ENCODE data around the gene RHOB.

The RHOB gene

DNA sequence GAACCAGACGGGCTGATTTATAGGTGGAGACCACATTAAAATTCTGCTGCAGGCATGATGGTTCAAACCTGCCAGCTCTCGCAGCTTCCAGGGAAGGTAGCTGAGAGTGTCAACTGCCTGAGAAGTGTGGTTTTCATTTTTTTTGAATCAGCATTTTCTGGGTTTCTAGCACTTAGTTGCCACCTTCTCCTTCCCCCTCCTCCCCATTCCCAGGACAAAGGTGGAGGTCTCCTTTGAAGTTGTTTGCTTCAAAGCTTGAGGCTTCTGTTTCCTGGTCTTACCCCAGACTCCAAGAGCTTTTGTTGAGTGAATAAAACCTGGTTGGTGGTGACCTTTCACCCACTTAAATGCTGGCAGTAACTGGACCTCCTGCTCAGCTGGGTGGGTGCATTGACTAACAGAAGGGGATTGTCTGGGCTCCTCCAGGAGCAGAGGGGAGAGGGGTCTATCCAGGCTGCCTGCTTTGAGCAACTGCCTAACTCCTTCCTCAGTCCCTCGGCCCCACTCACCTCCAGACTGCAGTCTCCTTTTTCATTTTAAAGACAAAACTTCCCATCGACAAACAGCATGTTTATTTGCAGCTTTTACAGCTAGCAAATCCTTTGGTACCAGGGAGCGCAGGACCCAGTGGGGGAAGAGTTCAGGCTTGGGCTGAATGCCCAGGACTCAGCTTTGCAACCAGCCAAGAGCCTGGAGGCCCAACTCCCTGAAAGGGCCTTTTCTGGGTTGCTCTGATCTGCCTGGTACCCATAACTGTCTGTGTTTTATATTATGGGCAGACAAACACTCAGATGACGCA, 3.5 kb downstream of the RHOB start:
- peaks cover 13 to 15% of the 10 kb centered on the region in 2 experiments for H3K36me3 ChIP-seq (ENCODE audit: control insufficient read depth in 1 of 2, insufficient read depth in 2 of 2, low read length in 2 of 2)
- no peak overlapping the region for H3K23ac ChIP-seq (ENCODE audit: low read length)
- H2BK120ac ChIP-seq (ENCODE audit: insufficient read depth, low read length, poor library complexity): peak overlapping the region; percentile 46
- H4K12ac ChIP-seq (ENCODE audit: low read depth, low read length): no peak overlapping the region
- H2BK5ac ChIP-seq (ENCODE audit: low read depth, low read length, poor library complexity): peak overlapping the region; percentile 51
- peaks cover 34% of the 10 kb centered on the region for H3K79me1 ChIP-seq (ENCODE audit: low read length)
- peak overlapping the region; percentile 72 for H2BK12ac ChIP-seq (ENCODE audit: low read length)
- no CpG with 5 or more reads among the region's 6 CpGs for WGBS (ENCODE audit: extremely low coverage, insufficient coverage, insufficient read length)
- peak overlapping the region; percentile 17 for H3K4ac ChIP-seq (ENCODE audit: low read depth, low read length)
- peak overlapping the region; percentile 44 for H2AK5ac ChIP-seq (ENCODE audit: low read length)
- peak; percentile 67 to 83 for DNase-seq
- H3K18ac ChIP-seq (ENCODE audit: low read length): no peak overlapping the region
- peaks cover 23% of the 10 kb centered on the region for H3K79me2 ChIP-seq (ENCODE audit: control insufficient read depth, insufficient read depth, low read length, poor library complexity)
- H3K4me3 ChIP-seq (ENCODE audit: low read depth, low read length): no peak overlapping the region
- peak overlapping the region; percentile 75 for H3K4me2 ChIP-seq (ENCODE audit: low read length)
- H3K27me3 ChIP-seq (ENCODE audit: insufficient read depth, low read length): no peaks in the 10 kb centered on the region
- H2AFZ ChIP-seq (ENCODE audit: insufficient read depth, low read length, poor library complexity): no peak overlapping the region
- H3K9ac ChIP-seq (ENCODE audit: low read length): no peak overlapping the region
- peak overlapping the region; percentile 84 for H3K27ac ChIP-seq (ENCODE audit: low read depth, low read length)
- H3K14ac ChIP-seq (ENCODE audit: low read length): peak overlapping the region; percentile 63
- peak overlapping the region; percentile 48 for H4K91ac ChIP-seq (ENCODE audit: low read depth, low read length)
- H4K8ac ChIP-seq (ENCODE audit: low read depth, low read length): peak overlapping the region; percentile 64
- H3K4me1 ChIP-seq (ENCODE audit: control insufficient read depth in 1 of 2, insufficient read depth in 2 of 2, low read length in 2 of 2): peaks cover 10 to 18% of the 10 kb centered on the region in 2 experiments
- peaks cover 6% of the 10 kb centered on the region for H3K9me3 ChIP-seq (ENCODE audit: insufficient read depth, low read depth, low read length)

DNA sequence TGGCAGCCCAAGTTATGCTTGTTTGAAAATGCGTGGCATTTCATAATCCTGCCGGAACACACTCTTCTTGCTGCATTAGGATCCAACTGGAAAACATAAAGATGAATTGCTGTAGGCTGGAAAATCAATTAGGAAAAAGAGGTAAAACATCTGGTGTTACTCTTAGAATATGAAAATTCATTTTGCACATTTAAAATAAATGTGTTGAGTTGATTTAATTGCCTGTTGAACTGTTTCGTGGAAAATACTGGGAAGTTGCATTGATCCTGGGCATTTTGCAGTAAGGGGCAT, 4.1 kb downstream of the RHOB start:
- Histone ChIP-seq H3K9me3 (ENCODE audit: insufficient read depth, low read depth, low read length) (peaks cover 6% of the 10 kb centered on the region), H3K23ac (ENCODE audit: low read length) (no peak overlapping the region), H4K91ac (ENCODE audit: low read depth, low read length) (peak overlapping the region; percentile 48), H2BK12ac (ENCODE audit: low read length) (peak overlapping the region; percentile 72), H3K27ac (ENCODE audit: low read depth, low read length) (peak overlapping the region; percentile 84), H2BK120ac (ENCODE audit: insufficient read depth, low read length, poor library complexity) (peak overlapping the region; percentile 46), H3K14ac (ENCODE audit: low read length) (no peak overlapping the region), H3K4me3 (ENCODE audit: low read depth, low read length) (no peak overlapping the region), H3K18ac (ENCODE audit: low read length) (no peak overlapping the region), H3K4me1 (ENCODE audit: control insufficient read depth in 1 of 2, insufficient read depth in 2 of 2, low read length in 2 of 2) (peaks cover 8 to 16% of the 10 kb centered on the region in 2 experiments), H3K27me3 (ENCODE audit: insufficient read depth, low read length) (no peaks in the 10 kb centered on the region), H3K36me3 (ENCODE audit: control insufficient read depth in 1 of 2, insufficient read depth in 2 of 2, low read length in 2 of 2) (peaks cover 13 to 15% of the 10 kb centered on the region in 2 experiments), H4K12ac (ENCODE audit: low read depth, low read length) (no peak overlapping the region), H3K4ac (ENCODE audit: low read depth, low read length) (no peak overlapping the region), H3K9ac (ENCODE audit: low read length) (no peak overlapping the region), H3K79me2 (ENCODE audit: control insufficient read depth, insufficient read depth, low read length, poor library complexity) (peaks cover 22% of the 10 kb centered on the region), H3K4me2 (ENCODE audit: low read length) (peak overlapping the region; percentile 75), H3K79me1 (ENCODE audit: low read length) (peaks cover 34% of the 10 kb centered on the region), H2AFZ (ENCODE audit: insufficient read depth, low read length, poor library complexity) (no peak overlapping the region), H4K8ac (ENCODE audit: low read depth, low read length) (peak overlapping the region; percentile 64), H2AK5ac (ENCODE audit: low read length) (no peak overlapping the region), H2BK5ac (ENCODE audit: low read depth, low read length, poor library complexity) (peak overlapping the region; percentile 51)
- DNase-seq: no peak
- no CpG with 5 or more reads among the region's 3 CpGs for WGBS (ENCODE audit: extremely low coverage, insufficient coverage, insufficient read length)

DNA sequence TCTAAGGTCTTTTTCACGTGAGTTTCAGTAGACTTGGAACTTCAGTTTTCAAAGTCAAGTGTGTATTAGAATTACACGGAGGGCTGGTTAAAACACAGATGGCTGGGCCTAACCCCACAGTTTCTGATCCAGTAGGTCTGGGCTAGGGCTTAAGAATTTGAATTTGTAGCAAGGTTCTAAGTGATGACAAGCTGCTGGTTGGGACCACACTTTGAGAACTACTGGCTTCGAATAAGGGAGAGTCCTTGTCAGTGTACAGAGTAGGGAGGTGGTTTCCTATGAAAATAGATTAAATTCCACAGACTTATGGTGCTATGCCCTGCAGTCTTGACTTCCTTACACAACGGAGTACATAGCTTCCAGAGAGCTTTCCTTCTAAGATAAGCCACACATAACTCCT, 4.5 kb downstream of the RHOB start:
- Histone ChIP-seq H2BK12ac (ENCODE audit: low read length) (no peak overlapping the region), H3K4ac (ENCODE audit: low read depth, low read length) (no peak overlapping the region), H2BK120ac (ENCODE audit: insufficient read depth, low read length, poor library complexity) (no peak overlapping the region), H3K18ac (ENCODE audit: low read length) (no peak overlapping the region), H4K91ac (ENCODE audit: low read depth, low read length) (peak overlapping the region; percentile 32), H3K4me1 (ENCODE audit: control insufficient read depth in 1 of 2, insufficient read depth in 2 of 2, low read length in 2 of 2) (peaks cover 8 to 16% of the 10 kb centered on the region in 2 experiments), H3K4me3 (ENCODE audit: low read depth, low read length) (no peak overlapping the region), H3K14ac (ENCODE audit: low read length) (no peak overlapping the region), H2BK5ac (ENCODE audit: low read depth, low read length, poor library complexity) (no peak overlapping the region), H4K8ac (ENCODE audit: low read depth, low read length) (no peak overlapping the region), H3K27me3 (ENCODE audit: insufficient read depth, low read length) (no peaks in the 10 kb centered on the region), H4K12ac (ENCODE audit: low read depth, low read length) (no peak overlapping the region), H3K79me1 (ENCODE audit: low read length) (peaks cover 31% of the 10 kb centered on the region), H3K36me3 (ENCODE audit: control insufficient read depth in 1 of 2, insufficient read depth in 2 of 2, low read length in 2 of 2) (peaks cover 13 to 15% of the 10 kb centered on the region in 2 experiments), H2AFZ (ENCODE audit: insufficient read depth, low read length, poor library complexity) (no peak overlapping the region), H2AK5ac (ENCODE audit: low read length) (no peak overlapping the region), H3K4me2 (ENCODE audit: low read length) (no peak overlapping the region), H3K23ac (ENCODE audit: low read length) (no peak overlapping the region), H3K27ac (ENCODE audit: low read depth, low read length) (peak overlapping the region; percentile 57), H3K9me3 (ENCODE audit: insufficient read depth, low read depth, low read length) (peaks cover 6% of the 10 kb centered on the region), H3K9ac (ENCODE audit: low read length) (no peak overlapping the region), H3K79me2 (ENCODE audit: control insufficient read depth, insufficient read depth, low read length, poor library complexity) (peaks cover 19% of the 10 kb centered on the region)
- peak; percentile 51 to 77 for DNase-seq
- WGBS (ENCODE audit: extremely low coverage, insufficient coverage, insufficient read length): no CpG with 5 or more reads among the region's 4 CpGs

DNA sequence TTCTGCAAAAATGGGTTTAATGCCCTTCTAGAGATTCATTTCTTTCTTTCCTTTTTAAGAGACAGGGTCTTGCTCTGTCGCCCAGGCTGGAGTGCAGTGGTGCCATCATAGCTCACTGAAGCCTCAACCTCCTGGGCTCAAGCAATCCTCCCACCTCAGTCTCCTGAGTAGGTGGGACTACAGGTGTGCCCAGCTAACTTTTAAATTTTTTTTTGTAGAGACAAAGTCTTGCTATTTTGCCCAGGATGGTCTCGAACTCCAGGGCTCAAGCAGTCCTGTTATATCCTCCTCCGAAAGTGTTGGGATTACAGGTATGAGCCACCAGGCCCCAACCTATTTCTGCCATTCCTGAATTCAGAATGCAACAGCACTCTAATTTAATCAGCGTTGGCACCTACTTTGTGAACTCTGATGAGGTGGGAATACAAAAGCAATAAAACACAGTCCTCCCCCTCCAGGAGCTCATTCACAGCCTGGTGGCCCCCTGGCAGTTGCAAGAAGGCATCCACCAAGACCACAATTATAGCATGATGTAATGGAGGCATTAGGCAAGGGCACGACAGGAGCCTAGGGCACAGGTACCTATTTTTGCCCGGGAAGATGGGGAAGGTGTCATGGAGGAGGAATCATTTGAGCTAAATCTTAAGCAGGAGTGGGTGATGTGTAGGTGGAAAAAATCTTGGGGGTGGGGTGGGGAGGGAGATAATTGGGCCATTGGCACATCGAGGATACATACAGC, 5.1 kb downstream of the RHOB start:
- Histone ChIP-seq H2AK5ac (ENCODE audit: low read length) (peak overlapping the region; percentile 14), H3K27ac (ENCODE audit: low read depth, low read length) (peak overlapping the region; percentile 57), H3K4me3 (ENCODE audit: low read depth, low read length) (no peak overlapping the region), H3K4ac (ENCODE audit: low read depth, low read length) (no peak overlapping the region), H3K27me3 (ENCODE audit: insufficient read depth, low read length) (no peaks in the 10 kb centered on the region), H3K9ac (ENCODE audit: low read length) (no peak overlapping the region), H2BK5ac (ENCODE audit: low read depth, low read length, poor library complexity) (no peak overlapping the region), H3K14ac (ENCODE audit: low read length) (no peak overlapping the region), H3K36me3 (ENCODE audit: control insufficient read depth in 1 of 2, insufficient read depth in 2 of 2, low read length in 2 of 2) (peaks cover 13 to 15% of the 10 kb centered on the region in 2 experiments), H2BK120ac (ENCODE audit: insufficient read depth, low read length, poor library complexity) (no peak overlapping the region), H4K8ac (ENCODE audit: low read depth, low read length) (no peak overlapping the region), H3K18ac (ENCODE audit: low read length) (no peak overlapping the region), H3K4me2 (ENCODE audit: low read length) (no peak overlapping the region), H4K12ac (ENCODE audit: low read depth, low read length) (no peak overlapping the region), H3K79me2 (ENCODE audit: control insufficient read depth, insufficient read depth, low read length, poor library complexity) (peaks cover 16% of the 10 kb centered on the region), H4K91ac (ENCODE audit: low read depth, low read length) (peak overlapping the region; percentile 17), H3K4me1 (ENCODE audit: control insufficient read depth in 1 of 2, insufficient read depth in 2 of 2, low read length in 2 of 2) (peaks cover 8 to 16% of the 10 kb centered on the region in 2 experiments), H3K79me1 (ENCODE audit: low read length) (peaks cover 28% of the 10 kb centered on the region), H3K9me3 (ENCODE audit: insufficient read depth, low read depth, low read length) (peaks cover 6% of the 10 kb centered on the region), H3K23ac (ENCODE audit: low read length) (no peak overlapping the region), H2AFZ (ENCODE audit: insufficient read depth, low read length, poor library complexity) (no peak overlapping the region), H2BK12ac (ENCODE audit: low read length) (peak overlapping the region; percentile 42)
- no CpG with 5 or more reads among the region's 7 CpGs for WGBS (ENCODE audit: extremely low coverage, insufficient coverage, insufficient read length)
- DNase-seq: no peak

All from trophoblast cell (in vitro differentiated cells and primary cell).